GM11168 (cell line): Measurements from ENCODE around the gene NEIL1.
"Not testable (repeated sequence)": the region's sequence is repeated elsewhere in the genome, so short reads cannot be mapped to it uniquely, and the experiment has no call there.

Source experiments
- in situ Hi-C: fragments of 300-500 bp; cut with MboI; formaldehyde crosslinking; loops from one replicate; pipeline ENCODE4 v1.12.0; 2022; ENCODE audit warnings: low sequenced_read_pairs; ENCODE audit not compliant: unreplicated experiment

Gene NEIL1

DNA sequence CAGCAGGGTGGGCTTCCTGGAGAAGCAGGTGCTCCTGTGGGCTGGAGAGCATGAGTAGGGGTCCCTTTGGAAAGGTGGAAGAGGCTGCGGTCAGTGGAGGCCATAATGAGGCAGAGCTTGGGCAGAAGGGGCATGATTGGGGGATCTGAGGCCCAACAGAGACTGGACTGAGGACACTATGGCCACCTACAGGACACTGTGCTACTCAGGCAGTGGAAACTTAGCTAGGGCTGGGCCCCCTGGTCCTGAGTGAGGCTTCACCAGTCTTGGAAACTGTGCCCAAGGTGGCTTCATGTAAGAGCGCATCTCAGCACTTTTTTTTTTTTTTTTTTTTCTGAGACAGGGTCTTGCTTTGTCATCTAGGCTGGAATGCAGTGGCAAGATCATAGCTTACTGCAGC lies 17.3 kb upstream of the NEIL1 start:
- in situ Hi-C loops, result no loop called here

DNA sequence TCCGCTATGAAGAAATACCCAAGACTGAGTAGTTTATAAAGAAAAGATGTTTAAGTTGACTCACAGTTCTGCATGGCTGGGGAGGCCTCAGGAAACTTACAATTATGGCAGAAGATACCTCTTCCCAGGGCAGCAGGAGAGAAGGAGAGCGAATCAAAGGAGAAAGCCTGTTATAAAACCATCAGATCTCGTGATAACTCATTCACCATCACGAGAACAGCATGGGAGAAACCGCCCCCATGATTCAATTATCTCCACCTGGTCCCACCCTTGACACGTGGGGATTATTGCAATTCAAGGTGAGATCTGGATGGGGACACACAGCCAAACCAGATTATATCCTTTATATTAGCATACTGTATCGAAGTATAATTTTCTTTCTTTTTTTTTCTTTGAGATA lies 14.7 kb upstream of the NEIL1 start:
- in situ Hi-C loops, result not testable (repeated sequence)

- in situ Hi-C loops, result not testable (repeated sequence)
Observed at GRCh38 chr15:75333654-75334419, 13.0 kb upstream of the NEIL1 start.

- in situ Hi-C loops, result no loop called here
Observed at GRCh38 chr15:75335313-75335704, 11.5 kb upstream of the NEIL1 start.

GRCh38 chr15:75335705-75336355 lies 11.0 kb upstream of the NEIL1 start, which contains the start of gene COMMD4:
Gene COMMD4, plus strand, starts transcription at chr15:75336063. Its CDS starts 27 bp downstream, at chr15:75336090.
- in situ Hi-C loops, result no loop called here

DNA sequence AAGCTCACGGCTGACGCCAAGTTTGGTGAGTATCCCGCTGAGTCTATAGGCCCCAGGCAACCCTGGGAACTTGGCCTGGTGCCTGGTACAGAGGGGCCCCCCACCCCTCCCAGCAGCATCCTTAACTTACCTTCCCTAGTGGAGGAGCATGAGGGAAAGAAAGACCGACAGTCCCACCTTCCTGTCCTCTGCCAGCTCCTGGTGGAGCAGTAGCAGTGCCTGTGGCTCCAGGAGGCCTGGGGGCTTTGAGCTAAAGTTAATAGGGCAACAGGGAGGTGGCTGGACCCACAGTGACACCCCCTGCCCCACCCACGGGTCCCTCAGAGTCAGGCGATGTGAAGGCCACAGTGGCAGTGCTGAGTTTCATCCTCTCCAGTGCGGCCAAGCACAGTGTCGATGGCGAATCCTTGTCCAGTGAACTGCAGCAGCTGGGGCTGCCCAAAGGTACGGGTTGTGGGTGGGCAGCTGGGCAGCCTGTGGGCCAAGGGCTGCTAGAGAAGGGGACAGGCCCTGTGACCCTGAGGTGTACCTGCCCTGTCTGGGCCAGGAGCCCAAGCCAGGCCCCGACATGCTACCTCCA lies 8.1 kb upstream of the NEIL1 start:
- in situ Hi-C loops, result no loop called here

DNA sequence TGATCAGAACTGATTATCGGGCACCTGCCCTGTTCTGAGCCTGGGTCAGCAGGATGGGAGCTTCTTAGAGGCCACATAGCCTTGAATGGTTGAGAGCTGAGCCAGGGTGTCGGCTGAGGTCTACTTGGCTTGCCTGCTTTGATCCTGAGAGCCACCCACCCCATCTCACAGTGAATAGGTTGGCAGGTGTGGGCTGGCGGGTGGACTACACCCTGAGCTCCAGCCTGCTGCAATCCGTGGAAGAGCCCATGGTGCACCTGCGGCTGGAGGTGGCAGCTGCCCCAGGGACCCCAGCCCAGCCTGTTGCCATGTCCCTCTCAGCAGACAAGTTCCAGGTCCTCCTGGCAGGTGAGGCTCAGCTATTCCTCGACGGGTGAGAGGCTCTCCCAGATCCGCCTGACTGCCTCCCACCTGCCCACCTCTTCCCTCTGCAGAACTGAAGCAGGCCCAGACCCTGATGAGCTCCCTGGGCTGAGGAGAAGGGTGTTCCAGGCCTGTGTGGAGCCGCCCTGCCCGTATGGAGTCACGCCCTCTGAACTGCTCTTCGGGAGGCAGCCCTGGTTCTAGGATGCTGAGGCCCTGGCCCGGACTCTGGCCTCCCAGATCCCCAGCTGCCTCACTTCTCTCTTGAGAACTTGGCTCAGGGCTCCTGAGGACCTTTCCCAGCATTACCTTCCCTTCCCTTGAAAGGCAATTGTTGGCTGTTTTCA lies 7.2 kb upstream of the NEIL1 start:
- in situ Hi-C loops, result no loop called here

DNA sequence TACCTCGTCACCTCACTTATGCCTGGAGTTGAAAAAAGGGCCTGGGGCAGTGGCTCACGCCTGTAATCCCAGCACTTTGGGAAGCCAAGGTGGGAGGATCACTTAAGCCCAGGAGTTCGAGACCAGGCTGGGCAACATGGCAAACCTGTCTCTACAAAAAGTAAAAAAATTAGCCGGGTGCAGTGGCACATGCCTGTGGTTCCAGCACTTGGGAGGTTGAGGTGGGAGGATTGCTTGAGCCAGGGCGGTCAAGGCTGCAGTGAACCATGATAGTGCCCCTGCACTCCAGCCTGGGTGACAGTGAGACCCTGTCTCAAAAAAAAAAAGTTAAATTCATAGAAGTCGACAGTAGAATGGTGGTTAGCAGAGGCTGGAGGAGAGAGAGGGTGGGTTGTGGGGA lies 4.6 kb upstream of the NEIL1 start:
- in situ Hi-C loops, result no loop called here

- in situ Hi-C loops, result not testable (repeated sequence)
Observed at GRCh38 chr15:75343953-75344352, 2.9 kb upstream of the NEIL1 start.

DNA sequence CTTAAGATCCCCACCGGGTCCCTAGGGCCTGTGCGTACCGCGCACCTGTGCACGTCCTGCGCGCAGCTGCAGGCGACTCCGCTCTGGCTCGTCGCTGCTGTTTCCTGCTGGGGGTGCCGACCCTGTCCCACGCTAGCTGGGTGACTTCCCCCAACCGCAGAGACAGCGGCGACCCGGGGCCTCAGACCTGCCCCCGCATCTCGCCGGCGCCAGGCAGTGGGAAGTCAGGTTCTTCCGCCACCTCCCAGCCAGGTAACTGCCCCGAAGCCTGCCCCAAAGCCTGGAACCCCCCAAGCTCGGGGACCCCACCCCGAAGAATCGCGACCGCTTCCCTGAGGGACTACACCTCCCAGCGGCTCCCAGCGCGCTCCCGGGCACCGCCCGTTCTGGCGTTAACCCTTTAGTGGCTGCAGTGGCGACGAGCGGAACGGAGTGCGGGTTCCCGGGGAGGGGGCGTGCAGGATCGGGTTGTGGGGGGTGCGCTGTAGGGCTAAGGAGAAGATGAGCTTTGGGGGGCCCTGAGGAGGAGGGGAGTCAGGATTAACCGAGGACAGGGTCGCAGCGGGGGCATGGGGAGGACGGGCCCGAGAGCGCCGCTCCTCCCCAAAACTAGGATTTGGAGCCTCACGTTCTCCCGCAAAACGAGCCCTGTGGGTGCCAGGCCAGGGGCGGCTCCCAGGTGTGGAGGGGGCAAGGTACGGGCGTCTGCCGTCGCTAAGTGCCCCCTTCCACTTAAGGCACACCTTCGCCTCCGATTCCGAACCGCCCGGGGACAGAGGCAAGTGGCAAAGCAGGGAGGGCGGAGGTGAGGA lies 589 bp downstream of the NEIL1 start:
- in situ Hi-C loops, result no loop called here

- in situ Hi-C loops, result no loop called here
Observed at GRCh38 chr15:75348034-75348561, 1.3 kb downstream of the NEIL1 start.

DNA sequence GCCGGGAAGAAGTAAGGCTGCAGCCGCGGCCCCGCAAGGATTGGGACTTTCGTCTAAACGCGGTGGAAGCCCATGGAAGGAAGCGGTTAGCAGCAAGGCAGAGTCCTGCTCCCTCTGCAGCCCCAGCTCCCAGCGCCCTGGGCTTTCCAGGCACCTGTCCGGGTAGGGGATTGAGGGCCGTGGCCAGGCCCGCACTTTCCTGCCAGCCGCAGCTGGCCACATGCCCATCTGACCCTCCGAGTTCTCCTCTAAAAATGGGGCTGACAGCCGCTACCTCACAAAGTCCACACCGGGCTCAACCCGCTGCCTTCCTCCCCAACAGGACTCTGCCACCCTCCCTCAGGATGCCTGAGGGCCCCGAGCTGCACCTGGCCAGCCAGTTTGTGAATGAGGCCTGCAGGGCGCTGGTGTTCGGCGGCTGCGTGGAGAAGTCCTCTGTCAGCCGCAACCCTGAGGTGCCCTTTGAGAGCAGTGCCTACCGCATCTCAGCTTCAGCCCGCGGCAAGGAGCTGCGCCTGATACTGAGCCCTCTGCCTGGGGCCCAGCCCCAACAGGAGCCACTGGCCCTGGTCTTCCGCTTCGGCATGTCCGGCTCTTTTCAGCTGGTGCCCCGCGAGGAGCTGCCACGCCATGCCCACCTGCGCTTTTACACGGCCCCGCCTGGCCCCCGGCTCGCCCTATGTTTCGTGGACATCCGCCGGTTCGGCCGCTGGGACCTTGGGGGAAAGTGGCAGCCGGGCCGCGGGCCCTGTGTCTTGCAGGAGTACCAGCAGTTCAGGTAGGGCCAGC lies 1.9 kb downstream of the NEIL1 start:
- in situ Hi-C loops, result no loop called here

DNA sequence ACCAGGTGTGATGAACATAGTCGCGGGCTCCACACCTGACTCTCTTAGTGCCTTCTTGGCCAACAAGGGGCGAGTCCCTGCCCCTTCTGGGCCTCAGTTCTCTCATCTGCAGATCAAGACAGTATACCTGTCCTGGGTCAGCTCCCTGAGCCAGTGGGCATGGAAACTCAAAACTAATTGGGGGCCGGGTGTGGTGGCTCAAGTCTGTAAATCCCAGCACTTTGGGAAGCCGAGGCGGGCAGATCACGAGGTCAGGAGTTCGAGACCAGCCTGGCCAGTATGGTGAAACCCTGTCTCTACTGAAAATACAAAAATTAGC lies 2.5 kb downstream of the NEIL1 start:
- in situ Hi-C loops, result not testable (repeated sequence)

DNA sequence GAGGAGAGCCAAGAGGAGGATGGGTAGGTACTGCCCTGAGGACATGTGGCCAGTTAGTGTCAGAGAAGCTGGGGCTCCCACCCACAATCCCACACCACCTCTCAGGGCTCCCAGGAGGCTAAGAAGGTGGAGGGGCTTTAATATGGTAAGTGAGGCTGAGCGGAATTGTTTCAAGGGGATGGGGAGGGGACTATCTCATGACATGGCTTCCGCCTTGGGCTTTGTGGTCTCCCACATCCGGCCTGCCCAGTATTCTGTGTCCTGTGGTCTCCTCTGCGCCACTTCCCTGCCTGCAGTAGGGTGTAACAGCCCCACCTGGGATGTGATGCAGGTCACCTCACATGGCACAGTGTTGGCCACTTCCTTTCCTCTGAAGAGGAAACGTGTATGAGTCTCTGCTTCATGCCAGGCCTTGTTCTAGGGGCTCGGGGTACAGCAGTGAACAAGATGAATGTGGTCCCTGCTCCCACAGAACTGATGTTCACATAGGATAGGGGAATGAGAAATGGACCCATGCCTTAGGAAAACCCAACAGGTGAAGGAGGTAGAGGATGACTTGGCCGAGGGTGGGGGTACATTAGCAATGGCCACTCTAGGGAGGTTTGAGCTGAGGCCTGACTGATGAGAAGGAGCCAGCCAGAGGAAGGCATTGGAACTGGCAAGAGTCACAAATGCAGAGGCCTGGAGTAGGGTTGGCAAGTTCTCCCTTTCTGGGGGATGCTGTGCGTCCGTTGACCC lies 3.2 kb downstream of the NEIL1 start:
- in situ Hi-C loops, result no loop called here

DNA sequence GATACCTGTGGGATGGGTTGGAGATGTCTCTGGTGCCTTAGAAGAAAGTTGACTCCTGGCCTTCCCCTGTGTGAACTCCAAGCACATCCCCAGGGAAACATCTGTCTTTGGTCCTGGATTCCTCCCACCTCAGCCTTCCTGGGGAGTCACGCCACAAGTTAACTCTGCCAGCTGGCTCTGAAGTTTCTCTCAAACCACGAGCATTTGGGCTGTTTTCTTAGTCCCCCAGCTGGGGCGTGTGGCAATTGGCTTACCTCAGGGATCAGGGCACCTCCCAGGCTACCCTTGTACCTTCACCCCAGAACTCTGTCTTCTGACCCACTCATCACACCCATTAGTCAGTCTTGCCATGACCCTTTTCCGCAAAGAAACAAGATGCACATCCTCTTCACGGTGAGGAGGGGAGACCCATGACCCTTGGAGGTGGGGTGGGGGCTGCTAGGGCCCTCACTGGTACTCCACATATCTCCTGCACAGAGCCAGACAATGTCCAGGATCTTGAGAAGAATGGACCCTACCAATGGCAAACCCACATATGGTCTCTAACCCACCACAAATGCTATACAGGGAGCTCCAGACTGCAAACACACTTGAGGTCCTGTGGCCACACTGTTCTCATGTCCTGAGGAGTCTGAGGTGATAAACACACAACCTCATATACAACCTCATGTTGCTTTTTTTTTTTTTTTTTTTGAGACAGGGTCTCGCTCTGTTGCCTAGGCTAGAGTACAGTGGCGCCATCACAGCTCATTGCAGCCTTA lies 3.9 kb downstream of the NEIL1 start:
- in situ Hi-C loops, result no loop called here

DNA sequence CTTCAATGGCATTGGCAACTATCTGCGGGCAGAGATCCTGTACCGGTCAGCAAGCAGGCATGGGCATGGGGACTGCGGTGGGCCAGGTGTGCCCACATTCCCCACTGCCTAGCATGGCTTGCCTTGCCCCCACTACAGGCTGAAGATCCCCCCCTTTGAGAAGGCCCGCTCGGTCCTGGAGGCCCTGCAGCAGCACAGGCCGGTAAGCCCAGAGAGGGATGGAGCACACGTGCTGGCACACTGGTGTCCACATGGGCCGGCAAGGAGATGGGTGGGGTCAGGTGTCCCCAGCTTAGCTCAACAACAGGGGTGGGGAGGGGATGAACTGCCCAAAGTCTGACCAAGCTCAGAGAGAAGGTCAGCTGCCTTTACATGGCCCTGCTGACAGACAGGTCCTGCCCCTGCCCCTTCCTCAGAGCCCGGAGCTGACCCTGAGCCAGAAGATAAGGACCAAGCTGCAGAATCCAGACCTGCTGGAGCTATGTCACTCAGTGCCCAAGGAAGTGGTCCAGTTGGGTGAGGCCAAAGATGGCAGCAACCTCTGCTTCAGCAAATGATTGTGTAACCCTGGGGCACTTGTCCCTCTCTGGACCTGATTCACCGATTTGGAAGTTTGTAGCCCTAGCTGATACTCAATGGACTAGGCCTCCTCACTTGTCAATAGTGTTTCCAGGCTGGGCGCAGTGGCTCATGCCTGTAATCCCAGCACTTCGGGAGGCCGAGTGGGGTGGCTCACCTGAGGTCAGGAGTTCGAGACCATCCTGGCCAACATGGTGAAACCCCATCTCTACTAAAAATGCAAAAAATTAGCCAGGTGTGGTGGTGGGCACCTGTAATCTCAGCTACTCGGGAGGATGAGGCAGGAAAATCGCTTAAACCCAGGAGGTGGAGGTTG lies 5.6 kb downstream of the NEIL1 start:
- in situ Hi-C loops, result no loop called here

GRCh38 chr15:75353604-75354003 lies 6.8 kb downstream of the NEIL1 start:
- in situ Hi-C loops, result no loop called here
